Astrocyte of the cerebellum (primary cell): ENCODE results near the gene ZNF521.

ENCODE experiments used
- DNase-seq: peaks from one replicate; pipeline ENCODE4 v3.0.0-alpha.2; 2011; ENCODE audit warnings: low read depth
- H3K4me3 ChIP-seq: 2 replicates; pipeline ENCODE4 v1.5.1; 2011; ENCODE audit warnings: mild to moderate bottlenecking, low read depth, low read length, moderate library complexity
- in situ Hi-C: cut with HindIII; loops from 2 replicates; pipeline ENCODE4 v1.10.0; 2017; ENCODE audit warnings: low sequenced_read_pairs
- TF ChIP-seq, protein P1 (sequence below): IDR thresholded peaks from 2 replicates; pipeline ENCODE4 v1.5.1; 2012; ENCODE audit warnings: low read length, low read depth, moderate library complexity, mild to moderate bottlenecking; ENCODE audit errors: missing control alignments

The ZNF521 gene

DNA sequence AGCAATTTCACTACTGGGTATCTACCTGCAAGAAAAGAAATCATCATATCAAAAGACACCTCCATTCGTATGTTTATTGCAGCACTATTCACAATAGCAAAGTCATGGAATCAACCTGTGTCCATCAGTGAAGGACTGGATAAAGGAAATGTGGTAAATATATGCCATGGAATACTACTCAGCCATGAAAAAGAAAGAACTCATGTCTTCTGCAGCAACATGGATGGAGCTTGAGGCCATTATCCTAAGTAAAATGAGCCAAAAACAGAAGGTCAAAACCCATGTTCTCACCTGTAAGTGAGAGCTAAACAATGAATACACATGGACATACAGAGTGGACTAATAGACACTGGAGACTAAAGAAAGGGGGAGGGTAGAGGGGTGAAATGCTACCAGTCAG is 322.2 kb downstream of the ZNF521 start:
- TF ChIP-seq, protein P1, sequence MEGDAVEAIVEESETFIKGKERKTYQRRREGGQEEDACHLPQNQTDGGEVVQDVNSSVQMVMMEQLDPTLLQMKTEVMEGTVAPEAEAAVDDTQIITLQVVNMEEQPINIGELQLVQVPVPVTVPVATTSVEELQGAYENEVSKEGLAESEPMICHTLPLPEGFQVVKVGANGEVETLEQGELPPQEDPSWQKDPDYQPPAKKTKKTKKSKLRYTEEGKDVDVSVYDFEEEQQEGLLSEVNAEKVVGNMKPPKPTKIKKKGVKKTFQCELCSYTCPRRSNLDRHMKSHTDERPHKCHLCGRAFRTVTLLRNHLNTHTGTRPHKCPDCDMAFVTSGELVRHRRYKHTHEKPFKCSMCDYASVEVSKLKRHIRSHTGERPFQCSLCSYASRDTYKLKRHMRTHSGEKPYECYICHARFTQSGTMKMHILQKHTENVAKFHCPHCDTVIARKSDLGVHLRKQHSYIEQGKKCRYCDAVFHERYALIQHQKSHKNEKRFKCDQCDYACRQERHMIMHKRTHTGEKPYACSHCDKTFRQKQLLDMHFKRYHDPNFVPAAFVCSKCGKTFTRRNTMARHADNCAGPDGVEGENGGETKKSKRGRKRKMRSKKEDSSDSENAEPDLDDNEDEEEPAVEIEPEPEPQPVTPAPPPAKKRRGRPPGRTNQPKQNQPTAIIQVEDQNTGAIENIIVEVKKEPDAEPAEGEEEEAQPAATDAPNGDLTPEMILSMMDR: no peak
- no peak for DNase-seq
- no peak overlapping the region for H3K4me3 ChIP-seq
- in situ Hi-C loops: no loop called here

DNA sequence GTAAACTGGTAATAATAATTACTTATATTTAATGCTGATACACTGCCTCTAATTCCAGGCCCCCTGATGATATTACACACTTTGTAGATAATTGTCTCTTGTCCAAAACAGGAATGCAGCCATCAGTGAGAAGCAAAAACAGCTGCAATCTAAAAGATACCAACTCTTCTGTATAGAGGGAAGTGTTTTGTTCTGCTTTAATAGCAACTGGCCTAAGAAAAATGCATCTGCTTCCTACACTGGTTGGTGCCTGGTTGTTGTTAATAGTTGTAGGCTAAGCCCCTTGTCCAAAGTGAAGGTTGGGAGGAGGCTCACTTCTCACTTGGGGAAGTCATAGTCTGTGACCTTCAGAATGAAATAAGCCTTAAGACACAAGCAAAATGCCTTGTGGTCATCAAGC is 332.0 kb downstream of the ZNF521 start:
- no peak for DNase-seq
- in situ Hi-C loops: no loop called here
- TF ChIP-seq, protein P1: no peak
- no peak overlapping the region for H3K4me3 ChIP-seq

DNA sequence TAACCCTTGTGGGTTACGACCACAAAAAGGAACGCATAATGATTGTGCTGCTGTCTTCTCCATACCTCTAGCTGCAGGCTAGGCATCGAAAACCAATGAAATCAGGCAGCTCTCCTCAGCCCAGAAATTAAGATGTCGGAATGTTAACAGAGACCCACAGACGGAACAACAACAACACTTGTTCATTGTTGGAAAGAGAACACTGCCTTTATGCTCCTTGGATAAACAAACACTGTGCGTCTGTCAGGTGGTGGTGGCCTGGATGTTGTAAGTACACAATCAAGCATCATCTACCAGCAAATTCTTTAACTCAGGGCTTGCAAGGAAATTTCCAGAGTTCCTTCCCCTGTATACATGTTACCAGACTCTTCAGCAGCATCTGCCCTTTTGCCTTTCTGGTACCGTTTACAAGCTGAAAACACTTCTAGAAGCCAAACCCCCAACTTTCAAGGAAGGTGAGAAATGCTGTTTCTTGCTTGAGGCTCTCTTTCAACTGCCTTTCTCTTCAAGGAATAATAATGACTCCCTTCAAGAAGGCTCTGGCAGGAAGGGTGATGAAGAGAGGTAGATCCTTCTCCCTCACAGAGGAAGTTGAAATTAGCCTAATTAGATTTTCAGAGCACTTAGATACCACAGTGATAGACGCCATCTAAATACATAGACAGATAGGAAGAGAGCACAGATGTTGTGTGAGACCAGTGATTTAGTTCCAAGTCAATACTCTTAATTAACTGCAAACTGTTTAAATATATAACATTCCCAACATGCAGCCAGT is 332.7 kb downstream of the ZNF521 start:
- TF ChIP-seq, protein P1: no peak
- in situ Hi-C loops: no loop called here

DNA sequence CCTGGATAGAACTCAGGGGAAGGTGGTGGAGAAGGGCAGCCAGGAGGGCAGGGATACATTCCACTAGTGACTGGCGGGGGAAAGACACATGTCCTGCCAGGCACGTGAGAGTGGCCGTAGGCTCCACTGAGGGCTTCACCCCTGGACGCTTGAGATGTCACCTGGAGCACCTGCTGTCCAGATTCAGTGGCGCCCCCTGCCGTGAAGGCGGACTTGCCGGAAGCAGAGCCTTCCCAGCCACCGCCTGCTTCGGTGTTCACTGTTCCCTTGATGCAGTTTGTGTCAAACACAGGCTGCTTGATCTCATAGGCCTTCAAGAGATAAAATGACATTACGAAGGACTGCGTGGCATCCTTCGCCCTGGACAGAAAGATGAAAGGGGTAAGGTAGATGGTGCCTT is 335.3 kb downstream of the ZNF521 start:
- no peak for DNase-seq
- in situ Hi-C loops: no loop called here
- H3K4me3 ChIP-seq: no peak overlapping the region
- TF ChIP-seq, protein P1: no peak

More for the DNA sequence above, 332.7 kb downstream of the ZNF521 start:
- H3K4me3 ChIP-seq: no peak overlapping the region
- no peak for DNase-seq

- TF ChIP-seq, protein P1: no peak
- in situ Hi-C loops: no loop called here
- no peak overlapping the region for H3K4me3 ChIP-seq
- no peak for DNase-seq
These were observed 335.8 kb downstream of the ZNF521 start for GRCh38 chr18:25016181-25016580.
